HepG2 (cell line): Measurements from ENCODE around the gene VNN1. TPM values are rescaled to one million over a fixed set of nuclear protein-coding genes. Genes with fewer than 3 reads are reported as not detected.
A peak's percentile ranks its signal among the peaks of the same experiment; 100 is the strongest.

Experiments used
- ATAC-seq: fragments of 200-7000 bp; cut with Tn5 transposase; 3 replicates; pipeline ENCODE4 v1.9.1; 2020; ENCODE audit warnings: mild to moderate bottlenecking, moderate library complexity
- BruUV-seq: library from RNA; stranded (reverse); fragments of 400-500 nt; replicated peaks from 2 replicates; lab custom pipeline; 2021; lab: Mats Ljungman, UMichigan
- CTCF ChIA-PET: fragments of 300-600 bp; formaldehyde crosslinking; extraction: SDS; loops from one replicate; lab custom pipeline; 2021; ENCODE audit warnings: low total read pairs, inconsistent platforms, low intra/inter-chr PET ratio; lab: Yijun Ruan, JAX
- POLR2A ChIA-PET: fragments of 350-600 bp; sonication (Branson Sonifier 250); formaldehyde crosslinking; loops from one replicate; lab custom pipeline; 2020; ENCODE audit warnings: antibody characterized with exemption, inconsistent platforms; lab: Yijun Ruan, JAX
- DNase-seq: peaks from one replicate; pipeline ENCODE4 v3.0.0-alpha.2; 2015; ENCODE audit warnings: low spot score
- FAIRE-seq: peaks from 3 replicates; lab custom pipeline; 2011; peaks lifted over from hg19 to GRCh38; lab: Jason Lieb, UNC
- H2AFZ ChIP-seq: one replicate; pipeline ENCODE4 v1.6.1; 2011; ENCODE audit warnings: low read length, inconsistent platforms
- H3K27ac ChIP-seq: fragments of 300-600 bp; 3 replicates; pipeline ENCODE4 v1.8.0; 2011; ENCODE audit warnings: mixed run types, mild to moderate bottlenecking, mixed read lengths, low read length, inconsistent platforms; ENCODE audit not compliant: insufficient read depth; ENCODE audit errors: extremely low read length
- H3K27me3 ChIP-seq, 2 experiments: fragments of 200-600 bp in 1 of 2; 2 replicates in 1 of 2; 3 replicates in 1 of 2; pipeline versions ENCODE4 v1.6.0 to v1.8.0; 2011; ENCODE audit warnings: low read length in 2 of 2, mild to moderate bottlenecking in 2 of 2, moderate library complexity in 2 of 2, inconsistent platforms in 1 of 2; ENCODE audit not compliant: insufficient read depth in 2 of 2, control insufficient read depth in 1 of 2
- H3K36me3 ChIP-seq, 2 experiments: fragments of 200-600 bp in 1 of 2; replicated peaks in 1 of 2; 2 replicates in 1 of 2; 3 replicates in 1 of 2; pipeline versions ENCODE4 v1.5.1 to v1.8.0; 2011; ENCODE audit warnings: low read length in 2 of 2, inconsistent platforms in 1 of 2; ENCODE audit not compliant: insufficient read depth in 2 of 2, control insufficient read depth in 1 of 2
- H3K4me1 ChIP-seq: 2 replicates; pipeline ENCODE4 v1.5.1; 2012; ENCODE audit warnings: low read length, inconsistent platforms; ENCODE audit not compliant: insufficient read depth
- H3K4me2 ChIP-seq: 2 replicates; pipeline ENCODE4 v1.6.0; 2011; ENCODE audit warnings: low read depth, low read length, inconsistent platforms
- H3K4me3 ChIP-seq, 3 experiments: fragments of 200-600 bp in 1 of 3; sonication (generic), shearing (Covaris generic) in 1 of 3; replicated peaks in 1 of 3; 2 replicates each; pipeline ENCODE4 v1.5.1; 2011 to 2016; ENCODE audit warnings: low read length in 3 of 3, inconsistent platforms in 2 of 3, low read depth in 2 of 3, mild to moderate bottlenecking in 2 of 3, control low read depth in 1 of 3, mixed read lengths in 1 of 3; ENCODE audit not compliant: insufficient read depth in 1 of 3
- H3K79me2 ChIP-seq: one replicate; pipeline ENCODE4 v1.6.1; 2011; ENCODE audit warnings: low read length, inconsistent platforms; ENCODE audit not compliant: insufficient read depth
- H3K9ac ChIP-seq: 2 replicates; pipeline ENCODE4 v1.6.0; 2011; ENCODE audit warnings: mild to moderate bottlenecking, low read depth, low read length, inconsistent platforms; ENCODE audit not compliant: insufficient read depth
- H3K9me3 ChIP-seq: 2 replicates; pipeline ENCODE4 v1.5.1; 2012; ENCODE audit warnings: mild to moderate bottlenecking, low read length
- H4K20me1 ChIP-seq: 2 replicates; pipeline ENCODE4 v1.6.0; 2011; ENCODE audit warnings: inconsistent platforms, mild to moderate bottlenecking, low read length, moderate library complexity; ENCODE audit not compliant: insufficient read depth
- CEBPB ChIP-seq: IDR thresholded peaks from 2 replicates; pipeline ENCODE4 v1.6.1; 2011; ENCODE audit warnings: low read depth, low read length, improper control_type of control experiment, borderline replicate concordance
- DPF2 ChIP-seq: sonication (generic); formaldehyde crosslinking; IDR thresholded peaks from 2 replicates; pipeline ENCODE4 v1.4.0; 2020; ENCODE audit warnings: mild to moderate bottlenecking, low read depth, missing genetic modification reagents, borderline replicate concordance
- HNF4A ChIP-seq: sonication (generic); formaldehyde crosslinking; IDR thresholded peaks from 2 replicates; pipeline ENCODE4 v1.4.0; 2020; ENCODE audit warnings: missing genetic modification reagents
- HNRNPH1 ChIP-seq: fragments of 200-400 bp; formaldehyde crosslinking; optimal IDR thresholded peaks from 2 replicates; pipeline ENCODE3; 2017; ENCODE audit warnings: mild to moderate bottlenecking, low read depth, low read length
- NR2F1 ChIP-seq, 2 experiments: fragments of 450-650 bp in 1 of 2; formaldehyde crosslinking in 1 of 2; IDR thresholded peaks; 2 replicates each; pipeline versions ENCODE4 v1.5.0 to v1.6.1; 2016 to 2020; ENCODE audit warnings: mild to moderate bottlenecking in 1 of 2, missing compliant biosample characterization in 1 of 2, missing genetic modification reagents in 1 of 2, moderate library complexity in 1 of 2
- RBAK ChIP-seq: sonication (generic); formaldehyde crosslinking; IDR thresholded peaks from 2 replicates; pipeline ENCODE4 v1.5.1; 2020; ENCODE audit warnings: mild to moderate bottlenecking, missing genetic modification reagents
- ZBTB4 ChIP-seq: sonication (generic); formaldehyde crosslinking; IDR thresholded peaks from 2 replicates; pipeline ENCODE4 v1.4.0; 2020; ENCODE audit warnings: missing genetic modification reagents, mild to moderate bottlenecking, borderline replicate concordance
- ZMYM4 ChIP-seq: sonication (generic); formaldehyde crosslinking; IDR thresholded peaks from 2 replicates; pipeline ENCODE4 v1.8.1; 2023; ENCODE audit warnings: mild to moderate bottlenecking, missing genetic modification reagents
- ZNF432 ChIP-seq: sonication (generic); formaldehyde crosslinking; IDR thresholded peaks from 2 replicates; pipeline ENCODE4 v1.5.0; 2020; ENCODE audit warnings: missing genetic modification reagents, mild to moderate bottlenecking, borderline replicate concordance
- ZNF629 ChIP-seq: sonication (generic); formaldehyde crosslinking; conservative IDR thresholded peaks from 2 replicates; pipeline ENCODE4 v1.5.0; 2020; ENCODE audit warnings: missing genetic modification reagents
- WGBS: methylation state at CpG from one replicate; pipeline ENCODE4 v1.1.6; 2017; ENCODE audit warnings: low lambda C conversion rate; 5-methylcytosine and 5-hydroxymethylcytosine counted together
- in situ Hi-C: cut with HindIII; loops from 2 replicates; pipeline ENCODE4 v1.10.0; 2017; ENCODE audit warnings: low pct_unique_long_range_greater_than_20kb; ENCODE audit not compliant: extremely low pct_ligation_motif_present
- intact Hi-C: fragments of 100-400 bp; cut with micrococcal nuclease; formaldehyde crosslinking; loops from one replicate; pipeline ENCODE4 v1.10.0; 2022; ENCODE audit not compliant: unreplicated experiment
- polyA plus RNA-seq, 8 experiments: library from polyadenylated mRNA; depleted of rRNA in 3 of 8; stranded (reverse) in 7 of 8; unstranded in 1 of 8; fragments of >200 nt; fragmentation: Illumina TruSeq in 4 of 8; extraction: Trizol in 4 of 8; gene quantifications; 2 replicates each; pipeline versions ENCODE4 v1.2.1 to v1.2.3, GENCODE V29; 2011 to 2016; ENCODE audit warnings: low read depth in 4 of 8, missing spikeins in 1 of 8, mixed read lengths in 1 of 8; ENCODE audit not compliant: insufficient read depth in 1 of 8
- total RNA-seq, 5 experiments: library from RNA; depleted of rRNA; stranded (reverse); fragments of >200 nt; fragmentation: Illumina TruSeq; extraction: Trizol; gene quantifications; 2 replicates each; pipeline ENCODE4 v1.2.3, GENCODE V29; 2016; ENCODE audit warnings: low read depth in 1 of 5

Gene VNN1
- total and polyA plus RNA-seq, 2 of the 13 experiments (the other 11 are each of a cell fraction or from before 2014, with no cell fraction given) = 0.62 to 4.0 TPM

- Histone ChIP-seq H3K36me3 (no peaks in the 10 kb centered on the region), H3K79me2 (no peaks in the 10 kb centered on the region), H3K27ac (no peak overlapping the region), H2AFZ (no peak overlapping the region), H3K4me2 (no peak overlapping the region)
- in situ Hi-C loops = no loop called here
- DNase-seq = no peak
- TF ChIP-seq HNF4A (CRISPR knock-in tag) (peak; percentile 33), ZMYM4 (CRISPR knock-in tag) (no peak), CEBPB (peak; percentile 8; the same call in 1 of the 2 replicates), ZNF432 (CRISPR knock-in tag) (no peak), ZBTB4 (CRISPR knock-in tag) (no peak), HNRNPH1 (no peak), ZNF629 (0 out of 2 replicates have a peak, but pooled peaks have one; percentile 31), NR2F1 (CRISPR knock-in tag; IDR thresholded peaks at IDR 0.05) (no peak), DPF2 (CRISPR knock-in tag) (no peak), RBAK (CRISPR knock-in tag) (peak; percentile 85)
- TF ChIP-seq, all 625 proteins: peak for 4
- CTCF ChIA-PET = no interaction called here
- 53% methylated on average over 3 of the region's 3 CpGs for WGBS
- Histone ChIP-seq H3K9me3 (no peaks in the 10 kb centered on the region), H3K4me1 (no peaks in the 10 kb centered on the region), H3K9ac (no peak overlapping the region), H3K27me3 (no peaks in the 10 kb centered on the region), H4K20me1 (no peaks in the 10 kb centered on the region), H3K4me3 (no peak overlapping the region)
- intact Hi-C loops = no loop called here
- FAIRE-seq (no peak), ATAC-seq (no peak)
- no TSS peak for BruUV-seq
- POLR2A ChIA-PET = no interaction called here
These were observed 20.4 kb downstream of the VNN1 start for GRCh38 chr6:132693478-132693877.
